GM23248 (cell line): ENCODE results near the gene TSN.

Source experiments
- EZH2 ChIP-seq: fragments of 200-600 bp; sonication (generic); IDR thresholded peaks from 2 replicates; pipeline ENCODE4 v1.6.1; 2018; ENCODE audit warnings: antibody characterized with exemption, mild to moderate bottlenecking; ENCODE audit not compliant: insufficient read depth, poor library complexity, severe bottlenecking
- EZH2phosphoT487 ChIP-seq: fragments of 200-600 bp; sonication (generic); IDR thresholded peaks from 2 replicates; pipeline ENCODE4 v1.6.1; 2018; ENCODE audit warnings: antibody characterized with exemption, moderate library complexity, mild to moderate bottlenecking, low read depth; ENCODE audit not compliant: insufficient read depth

DNA sequence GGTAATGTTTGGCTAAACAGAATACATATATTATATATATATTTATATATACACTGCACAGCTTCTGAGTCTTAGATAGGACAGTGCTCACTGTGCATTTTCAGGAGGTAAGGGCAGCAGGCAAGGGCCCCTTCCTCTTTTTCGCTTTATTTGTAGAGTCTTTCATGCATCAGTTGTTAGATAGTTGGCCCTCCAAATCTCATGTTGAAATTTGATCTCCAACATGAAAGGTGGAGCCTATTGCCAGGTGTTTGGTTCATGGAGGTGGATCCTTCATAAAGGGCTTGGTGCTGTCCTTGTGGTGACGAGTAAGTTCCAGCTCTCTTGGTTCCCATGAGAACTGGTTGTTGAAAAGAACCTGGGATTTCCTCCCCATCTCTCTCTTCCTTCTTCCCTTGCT is 48.1 kb downstream of the TSN start:
- TF ChIP-seq EZH2 (no peak), EZH2phosphoT487 (no peak)
